ENCODE measurements around the gene GMDS. TPM values are rescaled to one million over a fixed set of nuclear protein-coding genes. Genes with fewer than 3 reads are reported as not detected.

GMDS gene
- total and polyA plus RNA-seq, 4 donors, result 7.3 to 28.3 (median 16.1) TPM

DNA sequence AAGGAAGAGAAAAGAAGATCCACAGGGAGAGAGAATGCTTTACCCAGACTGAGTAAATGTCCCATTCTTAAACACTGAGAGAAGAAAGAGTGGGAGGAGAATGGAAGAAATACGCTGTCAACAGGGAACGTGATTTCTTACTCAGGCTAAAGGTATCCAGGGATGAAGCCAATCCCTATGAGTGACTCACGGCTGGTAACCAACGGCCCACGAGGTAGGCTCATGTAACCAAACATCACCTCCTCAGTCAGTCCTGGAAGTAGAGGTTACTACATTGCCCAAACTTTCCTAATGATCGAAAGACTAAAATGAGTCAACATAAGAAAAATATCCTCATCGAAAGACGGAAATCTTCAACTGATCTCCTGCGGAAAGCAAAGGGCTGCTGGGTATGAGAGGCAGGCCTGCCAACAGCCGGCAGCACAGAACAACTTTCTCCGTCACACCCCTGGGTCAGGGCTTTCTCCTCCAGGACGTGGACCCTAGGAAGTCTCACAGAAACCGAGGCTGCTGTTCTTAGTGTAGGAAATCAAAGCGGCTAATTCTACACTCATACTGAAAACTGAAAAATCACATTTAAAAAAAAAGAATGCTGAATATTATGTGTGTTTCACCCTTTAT lies 292.6 kb downstream of the GMDS start:
- no peaks in the 10 kb centered on the region for H3K9me3 ChIP-seq (ENCODE audit: control insufficient read depth in 4 of 4, insufficient read depth in 3 of 4, low read length in 3 of 4)
- H3K36me3 ChIP-seq (ENCODE audit: control insufficient read depth in 4 of 4, insufficient read depth in 4 of 4, low read length in 4 of 4), result no peaks in the 10 kb centered on the region
- DNase-seq (no peak), ATAC-seq (ENCODE audit: insufficient read depth, low FRiP score) (no peak)
- TF ChIP-seq, protein P1, sequence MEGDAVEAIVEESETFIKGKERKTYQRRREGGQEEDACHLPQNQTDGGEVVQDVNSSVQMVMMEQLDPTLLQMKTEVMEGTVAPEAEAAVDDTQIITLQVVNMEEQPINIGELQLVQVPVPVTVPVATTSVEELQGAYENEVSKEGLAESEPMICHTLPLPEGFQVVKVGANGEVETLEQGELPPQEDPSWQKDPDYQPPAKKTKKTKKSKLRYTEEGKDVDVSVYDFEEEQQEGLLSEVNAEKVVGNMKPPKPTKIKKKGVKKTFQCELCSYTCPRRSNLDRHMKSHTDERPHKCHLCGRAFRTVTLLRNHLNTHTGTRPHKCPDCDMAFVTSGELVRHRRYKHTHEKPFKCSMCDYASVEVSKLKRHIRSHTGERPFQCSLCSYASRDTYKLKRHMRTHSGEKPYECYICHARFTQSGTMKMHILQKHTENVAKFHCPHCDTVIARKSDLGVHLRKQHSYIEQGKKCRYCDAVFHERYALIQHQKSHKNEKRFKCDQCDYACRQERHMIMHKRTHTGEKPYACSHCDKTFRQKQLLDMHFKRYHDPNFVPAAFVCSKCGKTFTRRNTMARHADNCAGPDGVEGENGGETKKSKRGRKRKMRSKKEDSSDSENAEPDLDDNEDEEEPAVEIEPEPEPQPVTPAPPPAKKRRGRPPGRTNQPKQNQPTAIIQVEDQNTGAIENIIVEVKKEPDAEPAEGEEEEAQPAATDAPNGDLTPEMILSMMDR (IDR thresholded peaks at IDR 0.05; ENCODE audit: control extremely low read depth, extremely low read depth), result no peak
- H3K27ac ChIP-seq (ENCODE audit: low read depth in 1 of 2, low read length in 1 of 2), result no peak overlapping the region
- WGBS, 2 donors, result 94 to 97% methylated on average over 14 of the region's 14 CpGs
- no peaks in the 10 kb centered on the region for H3K27me3 ChIP-seq (ENCODE audit: control insufficient read depth in 3 of 3, insufficient read depth in 3 of 3, low read length in 2 of 3)
- H3K4me3 ChIP-seq, result no peak overlapping the region
- no peaks in the 10 kb centered on the region for H3K4me1 ChIP-seq (ENCODE audit: control insufficient read depth in 5 of 5, insufficient read depth in 5 of 5, low read length in 5 of 5)
- no peak overlapping the region for H3K9ac ChIP-seq (ENCODE audit: insufficient read depth in 1 of 2, low read length in 2 of 2)

DNA sequence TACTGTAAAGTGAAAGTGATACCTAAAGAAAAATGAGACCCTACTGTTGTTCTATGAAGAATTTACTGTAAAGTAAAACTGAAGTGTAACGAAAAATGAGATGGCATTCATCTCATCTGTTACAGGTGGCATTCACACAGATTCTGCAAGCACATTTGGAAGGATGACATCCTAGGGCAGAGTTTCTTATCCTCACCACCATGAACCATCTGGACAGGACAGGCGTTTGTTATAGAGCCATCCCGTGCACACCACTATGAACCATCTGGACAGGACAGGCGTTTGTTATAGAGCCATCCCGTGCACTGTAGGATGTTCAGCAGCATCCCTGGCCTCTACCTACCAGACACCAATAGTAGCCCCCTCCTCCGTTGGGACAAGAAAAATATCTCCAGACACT lies 294.8 kb downstream of the GMDS start:
- Histone ChIP-seq H3K36me3 (ENCODE audit: control insufficient read depth in 4 of 4, insufficient read depth in 4 of 4, low read length in 4 of 4) (no peaks in the 10 kb centered on the region), H3K4me1 (ENCODE audit: control insufficient read depth in 5 of 5, insufficient read depth in 5 of 5, low read length in 5 of 5) (no peaks in the 10 kb centered on the region), H3K27ac (ENCODE audit: low read depth in 1 of 2, low read length in 1 of 2) (no peak overlapping the region), H3K9me3 (ENCODE audit: control insufficient read depth in 4 of 4, insufficient read depth in 3 of 4, low read length in 3 of 4) (no peaks in the 10 kb centered on the region), H3K9ac (ENCODE audit: insufficient read depth in 1 of 2, low read length in 2 of 2) (no peak overlapping the region), H3K27me3 (ENCODE audit: control insufficient read depth in 3 of 3, insufficient read depth in 3 of 3, low read length in 2 of 3) (no peaks in the 10 kb centered on the region), H3K4me3 (no peak overlapping the region)
- TF ChIP-seq, protein P1 (IDR thresholded peaks at IDR 0.05; ENCODE audit: control extremely low read depth, extremely low read depth), result no peak
- DNase-seq, result no peak
- WGBS, 2 donors, result 89% methylated on average over 6 of the region's 6 CpGs
- no peak for ATAC-seq (ENCODE audit: insufficient read depth, low FRiP score)

DNA sequence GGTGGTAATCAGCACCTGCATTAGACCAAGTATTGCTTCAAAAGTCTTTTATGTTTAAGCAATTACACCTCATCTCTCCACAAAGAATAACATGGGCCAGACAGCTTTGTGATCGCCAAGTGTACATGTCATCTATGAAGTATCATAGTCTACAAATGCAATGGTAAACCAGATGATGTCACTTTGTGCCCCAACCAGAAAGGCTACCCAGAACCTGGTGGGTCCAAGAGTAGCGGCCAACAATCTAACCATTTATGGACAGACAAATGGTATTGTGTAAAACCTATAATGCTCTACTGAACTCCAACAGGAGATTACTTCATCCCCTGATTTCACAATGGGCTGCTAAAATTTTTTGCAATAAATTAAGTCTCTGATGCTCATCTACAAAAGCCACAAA lies 295.9 kb downstream of the GMDS start:
- Histone ChIP-seq H3K36me3 (ENCODE audit: control insufficient read depth in 4 of 4, insufficient read depth in 4 of 4, low read length in 4 of 4) (no peaks in the 10 kb centered on the region), H3K9ac (ENCODE audit: insufficient read depth in 1 of 2, low read length in 2 of 2) (no peak overlapping the region), H3K27ac (ENCODE audit: low read depth in 1 of 2, low read length in 1 of 2) (no peak overlapping the region), H3K4me1 (ENCODE audit: control insufficient read depth in 5 of 5, insufficient read depth in 5 of 5, low read length in 5 of 5) (no peaks in the 10 kb centered on the region), H3K9me3 (ENCODE audit: control insufficient read depth in 4 of 4, insufficient read depth in 3 of 4, low read length in 3 of 4) (no peaks in the 10 kb centered on the region), H3K4me3 (no peak overlapping the region), H3K27me3 (ENCODE audit: control insufficient read depth in 3 of 3, insufficient read depth in 3 of 3, low read length in 2 of 3) (no peaks in the 10 kb centered on the region)
- ATAC-seq (ENCODE audit: insufficient read depth, low FRiP score) (no peak), DNase-seq (no peak)
- WGBS, 2 donors, result 61 to 83% methylated on average over 2 of the region's 2 CpGs
- TF ChIP-seq, protein P1 (IDR thresholded peaks at IDR 0.05; ENCODE audit: control extremely low read depth, extremely low read depth), result no peak

DNA sequence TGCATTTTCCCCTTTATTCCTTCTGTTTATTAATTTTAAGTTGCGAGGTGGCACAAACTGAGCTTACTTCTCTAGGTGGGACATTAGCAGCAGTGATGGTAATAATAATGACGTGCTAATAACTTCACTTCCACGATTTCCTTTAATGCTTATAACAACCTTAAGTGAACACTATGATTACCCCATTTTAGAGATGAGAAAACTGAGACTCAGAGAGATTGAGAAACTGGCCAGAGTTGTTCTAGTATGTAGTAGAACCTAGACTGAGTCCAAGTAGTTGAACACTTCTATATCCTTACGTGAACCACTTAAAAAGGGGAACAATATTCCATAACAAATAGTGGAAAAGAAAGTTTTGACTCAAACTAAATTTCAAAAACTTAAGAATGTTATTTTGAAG lies 297.5 kb downstream of the GMDS start:
- Histone ChIP-seq H3K4me3 (no peak overlapping the region), H3K36me3 (ENCODE audit: control insufficient read depth in 4 of 4, insufficient read depth in 4 of 4, low read length in 4 of 4) (no peaks in the 10 kb centered on the region), H3K27ac (ENCODE audit: low read depth in 1 of 2, low read length in 1 of 2) (no peak overlapping the region), H3K27me3 (ENCODE audit: control insufficient read depth in 3 of 3, insufficient read depth in 3 of 3, low read length in 2 of 3) (no peaks in the 10 kb centered on the region), H3K4me1 (ENCODE audit: control insufficient read depth in 5 of 5, insufficient read depth in 5 of 5, low read length in 5 of 5) (no peaks in the 10 kb centered on the region), H3K9ac (ENCODE audit: insufficient read depth in 1 of 2, low read length in 2 of 2) (no peak overlapping the region), H3K9me3 (ENCODE audit: control insufficient read depth in 4 of 4, insufficient read depth in 3 of 4, low read length in 3 of 4) (no peaks in the 10 kb centered on the region)
- DNase-seq (no peak), ATAC-seq (ENCODE audit: insufficient read depth, low FRiP score) (no peak)
- TF ChIP-seq, protein P1 (IDR thresholded peaks at IDR 0.05; ENCODE audit: control extremely low read depth, extremely low read depth), result no peak
- WGBS, 2 donors, result 95 to 97% methylated on average over 4 of the region's 4 CpGs

Measured in lung (tissue), 12 donors.